GM18951 (cell line): ENCODE measurements around the gene POLR3GL.
A peak's percentile ranks its signal among the peaks of the same experiment; 100 is the strongest.

Experiments
- POLR2A ChIP-seq: IDR thresholded peaks from 4 replicates; pipeline ENCODE4 v1.6.1; 2011; ENCODE audit warnings: mild to moderate bottlenecking; ENCODE audit not compliant: insufficient read length, insufficient read depth; ENCODE audit errors: extremely low read depth
- in situ Hi-C: fragments of 300-500 bp; cut with MboI; formaldehyde crosslinking; loops from one replicate; pipeline ENCODE4 v1.12.0; 2022; ENCODE audit warnings: low sequenced_read_pairs, mixed read lengths, inconsistent platforms; ENCODE audit not compliant: unreplicated experiment

The POLR3GL gene

DNA sequence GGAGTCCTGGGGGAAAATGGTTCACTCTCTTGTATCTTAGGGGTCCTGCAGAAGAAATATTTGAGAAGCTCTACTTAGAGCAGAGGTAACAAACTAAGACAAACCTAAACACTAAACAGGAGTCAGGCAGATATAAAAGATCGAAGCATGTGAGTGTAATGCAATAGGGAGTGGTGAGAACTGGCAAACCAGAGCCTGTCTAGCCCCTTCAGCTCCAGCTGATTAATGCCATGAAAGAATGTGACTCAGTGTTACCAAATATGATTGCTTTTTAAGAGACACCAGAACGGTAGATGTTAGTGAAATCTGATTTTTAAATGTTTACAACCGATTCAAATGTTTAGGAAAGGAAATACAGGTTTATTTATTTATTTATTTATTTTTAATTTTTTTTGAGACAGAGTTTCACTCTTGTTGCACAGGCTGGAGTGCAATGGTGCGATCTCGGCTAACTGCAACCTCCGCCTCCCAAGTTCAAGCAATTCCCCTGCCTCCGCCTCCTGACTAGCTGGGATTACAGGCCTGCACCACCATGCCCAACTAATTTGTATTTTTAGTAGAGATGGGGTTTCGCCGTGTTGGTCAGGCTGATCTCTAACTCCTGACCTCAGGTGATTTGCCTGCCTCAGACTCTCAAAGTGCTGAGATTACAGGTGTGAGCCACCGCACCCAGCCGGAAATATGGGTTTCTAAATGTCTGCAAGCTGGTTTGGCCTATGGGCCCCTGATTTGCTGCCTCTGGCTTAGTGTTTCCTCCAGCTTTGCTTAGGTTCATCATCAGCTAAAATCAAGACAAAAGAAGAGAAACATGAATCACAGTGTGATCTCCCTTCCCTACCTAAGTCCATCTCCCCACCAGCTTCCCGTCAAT is 19.7 kb downstream of the POLR3GL start:
- in situ Hi-C loops = no loop called here
- TF ChIP-seq POLR2A = no peak

DNA sequence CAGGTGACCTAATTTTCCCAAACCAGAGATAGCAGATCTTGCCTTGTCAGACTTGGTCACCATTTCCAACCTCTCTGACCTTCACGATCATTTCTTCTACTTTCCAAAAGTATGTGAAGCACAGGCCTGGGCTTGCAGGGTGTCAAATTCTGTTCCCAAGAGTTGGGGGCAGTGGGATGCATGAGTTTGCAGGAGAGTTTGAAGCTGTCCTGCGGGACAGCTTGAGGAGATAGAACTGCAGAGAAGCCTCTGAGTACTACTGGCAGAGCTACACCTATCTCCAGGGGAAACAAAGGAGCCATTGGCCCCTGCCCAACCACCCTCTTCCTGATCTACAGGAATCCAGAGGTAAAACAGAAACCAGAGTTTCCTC is 20.6 kb downstream of the POLR3GL start:
- in situ Hi-C loops = no loop called here

DNA sequence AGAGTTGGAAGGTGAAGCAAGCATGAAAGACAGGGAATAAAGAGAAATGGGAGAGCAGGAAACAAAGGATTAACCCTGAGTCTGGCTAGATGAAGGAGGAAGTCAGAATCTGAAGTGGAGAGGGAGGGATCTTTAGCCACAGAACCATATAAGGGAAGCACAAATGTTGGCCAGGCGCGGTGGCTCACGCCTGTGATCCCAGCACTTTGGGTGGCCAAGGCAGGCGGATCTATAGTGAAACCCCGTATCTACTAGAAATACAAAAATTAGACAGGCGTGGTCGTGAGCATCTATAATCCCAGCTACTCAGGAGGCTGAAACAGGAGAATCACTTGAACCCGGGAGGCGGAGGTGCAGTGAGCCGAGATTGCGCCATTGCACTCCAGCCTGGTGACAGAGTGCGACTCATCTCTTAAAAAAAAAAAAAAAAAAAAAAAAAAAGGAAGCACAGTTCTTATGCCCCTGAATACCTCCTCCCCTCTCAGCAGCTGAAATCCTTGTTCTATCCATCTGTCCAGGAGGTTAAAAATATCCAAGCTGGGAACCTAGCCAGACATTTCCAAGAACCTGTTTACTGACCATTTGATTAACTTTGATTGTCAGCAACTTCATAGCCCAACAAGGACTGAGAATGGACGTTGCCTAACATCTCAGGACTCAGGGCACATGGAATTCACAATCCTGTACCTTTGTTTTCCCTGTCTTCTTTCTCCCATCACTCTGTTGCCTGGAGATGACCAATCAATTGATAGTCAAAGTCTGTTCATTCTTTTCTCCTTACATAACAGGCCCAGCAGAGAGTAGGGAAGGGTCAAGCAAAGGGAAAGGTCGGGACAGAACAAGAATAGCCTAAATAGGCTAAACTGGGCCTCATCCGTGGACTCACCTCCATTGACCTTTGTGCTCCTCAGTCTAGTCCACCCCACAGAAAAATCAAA is 21.3 kb downstream of the POLR3GL start:
- TF ChIP-seq POLR2A = no peak
- in situ Hi-C loops = no loop called here

More for the DNA sequence above, 20.6 kb downstream of the POLR3GL start:
- no peak for TF ChIP-seq POLR2A

DNA sequence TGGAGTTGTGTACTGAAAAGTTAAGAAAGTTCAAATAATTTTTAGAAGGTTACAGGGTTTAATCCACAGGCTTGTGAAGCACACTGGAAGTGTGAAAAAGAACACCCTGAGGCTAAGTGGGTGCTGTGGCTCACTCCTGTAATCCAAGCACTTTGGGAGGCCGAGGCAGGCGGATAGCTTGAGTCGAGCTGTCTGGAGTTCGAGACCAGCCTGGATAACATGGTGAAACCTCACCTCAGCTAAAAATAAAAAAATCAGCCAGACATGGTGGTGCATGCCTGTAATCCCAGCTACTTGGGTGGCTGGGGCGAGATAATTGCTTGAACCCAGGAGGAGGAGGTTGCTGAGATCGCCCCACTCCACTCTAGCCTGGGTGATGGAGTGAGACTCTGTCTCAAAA is 22.1 kb downstream of the POLR3GL start:
- TF ChIP-seq POLR2A = no peak
- in situ Hi-C loops = no loop called here

DNA sequence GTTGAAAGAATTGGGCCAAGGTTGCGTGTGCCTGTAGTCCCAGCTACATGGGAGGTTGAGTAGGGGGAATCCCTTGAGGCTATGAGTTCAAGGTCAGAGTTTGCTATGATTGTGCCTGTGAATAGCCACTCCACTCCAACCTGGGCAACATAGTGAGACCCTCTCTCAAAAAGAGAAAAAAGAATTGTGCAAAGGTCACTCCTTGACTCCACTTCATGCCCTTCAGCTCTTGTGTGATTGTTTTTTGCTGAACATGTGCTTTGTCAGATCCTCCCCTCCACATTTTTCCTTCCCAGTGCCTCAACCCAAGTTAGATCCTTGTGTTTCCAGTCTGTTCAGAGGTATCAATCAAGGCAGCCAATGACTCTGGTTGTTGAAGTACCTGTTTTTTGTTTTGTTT is 23.4 kb downstream of the POLR3GL start:
- no peak for TF ChIP-seq POLR2A
- in situ Hi-C loops = no loop called here

DNA sequence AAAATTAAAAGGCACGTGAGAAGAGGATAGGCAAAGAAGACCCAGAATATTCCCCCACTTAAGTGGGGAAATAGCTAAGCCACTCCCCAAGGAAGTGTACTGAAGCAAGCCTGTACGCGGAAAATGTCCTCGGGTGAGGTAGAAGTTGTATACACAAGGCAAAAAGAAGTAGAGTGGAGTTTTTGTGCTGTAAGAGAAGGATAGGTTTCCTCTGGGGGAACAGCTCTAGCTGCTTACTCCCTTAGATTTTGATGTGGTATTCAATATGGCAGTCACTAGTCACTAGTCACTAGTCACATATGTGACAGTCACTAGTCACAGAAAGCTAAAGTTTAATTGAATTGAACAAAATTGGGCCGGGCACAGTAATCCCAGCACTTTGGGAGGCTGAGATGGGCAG is 24.3 kb downstream of the POLR3GL start:
- in situ Hi-C loops = no loop called here
- TF ChIP-seq POLR2A = no peak

DNA sequence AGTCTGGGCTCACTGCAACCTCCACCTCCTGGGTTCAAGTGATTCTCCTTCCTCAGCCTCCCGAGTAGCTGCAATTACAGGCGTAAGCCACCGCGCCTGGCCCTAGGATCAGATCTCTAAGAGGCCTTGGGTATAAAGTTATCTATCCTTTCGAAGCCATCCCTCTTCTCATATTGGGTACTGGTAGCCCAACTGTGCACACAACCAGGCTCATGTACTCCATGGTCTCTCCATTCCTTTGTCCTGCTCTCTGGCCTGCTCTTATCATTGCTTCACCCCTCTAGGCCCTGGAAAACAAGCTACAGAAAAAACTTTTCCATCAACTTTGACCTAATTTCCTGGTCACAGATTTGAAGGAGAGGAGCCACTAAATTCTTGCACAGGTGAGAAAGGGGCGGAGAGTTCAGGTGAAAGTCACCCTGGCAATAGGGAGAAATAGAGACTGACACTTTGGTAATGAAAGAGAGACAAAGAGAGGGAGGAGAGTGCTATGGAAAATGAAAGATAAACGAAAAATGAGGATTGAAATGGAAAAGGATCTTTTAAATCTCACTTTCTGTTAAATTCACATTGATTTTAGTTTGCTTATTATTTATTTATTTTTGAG is 25.9 kb downstream of the POLR3GL start:
- no peak for TF ChIP-seq POLR2A
- in situ Hi-C loops = no loop called here

DNA sequence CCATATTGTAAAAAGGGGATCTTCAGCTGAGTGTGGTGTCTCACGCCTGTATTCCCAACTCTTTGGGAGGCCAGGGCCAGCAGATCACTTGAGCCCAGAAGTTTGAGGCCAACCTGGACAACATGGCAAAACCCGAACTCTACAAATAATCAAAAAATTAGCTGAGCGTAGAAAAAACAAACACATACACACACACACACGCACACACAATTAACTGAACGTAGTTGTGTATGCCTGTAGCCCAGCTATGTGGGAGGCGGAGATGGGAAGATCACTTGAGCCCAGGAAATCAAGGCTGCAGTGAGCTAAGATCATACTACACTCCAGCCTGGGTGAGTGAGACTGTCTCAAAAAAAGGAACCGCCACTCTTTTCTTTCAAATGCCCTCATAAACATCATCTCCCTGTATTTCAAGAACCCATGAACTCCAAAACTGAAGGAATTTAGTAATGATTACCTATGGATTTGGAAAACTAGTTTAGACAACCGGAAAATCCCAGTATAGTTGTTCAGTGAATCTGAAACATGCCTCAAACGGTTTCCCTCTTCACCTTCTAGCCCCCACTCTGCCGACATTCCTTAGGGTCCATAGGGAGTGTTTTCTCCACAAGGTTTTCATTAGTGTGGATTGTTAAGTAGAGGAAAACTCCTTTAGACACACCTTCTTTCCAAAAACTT is 27.4 kb downstream of the POLR3GL start:
- in situ Hi-C loops = no loop called here
- TF ChIP-seq POLR2A = peak; percentile 32

DNA sequence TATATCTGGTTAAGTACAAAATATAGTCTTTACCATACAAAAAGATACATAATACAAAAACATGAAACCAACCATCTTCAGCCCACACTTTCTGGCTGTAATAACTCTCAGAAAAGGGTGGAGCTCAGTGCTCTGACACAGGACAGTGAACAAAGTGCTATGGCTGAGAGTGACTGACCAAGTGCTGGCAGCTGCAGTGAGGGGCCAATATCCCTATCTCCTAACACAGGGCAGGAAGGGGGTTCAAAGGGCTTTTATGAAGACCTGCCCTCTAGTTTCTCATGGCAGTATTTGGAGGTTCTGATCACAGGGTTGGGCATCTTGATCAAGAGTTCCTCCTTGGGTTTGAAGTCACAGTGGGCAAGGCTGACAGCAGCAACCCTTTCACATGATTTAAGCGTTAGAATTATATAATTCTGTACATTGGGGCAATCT is 28.0 kb downstream of the POLR3GL start:
- no peak for TF ChIP-seq POLR2A
- in situ Hi-C loops = no loop called here

DNA sequence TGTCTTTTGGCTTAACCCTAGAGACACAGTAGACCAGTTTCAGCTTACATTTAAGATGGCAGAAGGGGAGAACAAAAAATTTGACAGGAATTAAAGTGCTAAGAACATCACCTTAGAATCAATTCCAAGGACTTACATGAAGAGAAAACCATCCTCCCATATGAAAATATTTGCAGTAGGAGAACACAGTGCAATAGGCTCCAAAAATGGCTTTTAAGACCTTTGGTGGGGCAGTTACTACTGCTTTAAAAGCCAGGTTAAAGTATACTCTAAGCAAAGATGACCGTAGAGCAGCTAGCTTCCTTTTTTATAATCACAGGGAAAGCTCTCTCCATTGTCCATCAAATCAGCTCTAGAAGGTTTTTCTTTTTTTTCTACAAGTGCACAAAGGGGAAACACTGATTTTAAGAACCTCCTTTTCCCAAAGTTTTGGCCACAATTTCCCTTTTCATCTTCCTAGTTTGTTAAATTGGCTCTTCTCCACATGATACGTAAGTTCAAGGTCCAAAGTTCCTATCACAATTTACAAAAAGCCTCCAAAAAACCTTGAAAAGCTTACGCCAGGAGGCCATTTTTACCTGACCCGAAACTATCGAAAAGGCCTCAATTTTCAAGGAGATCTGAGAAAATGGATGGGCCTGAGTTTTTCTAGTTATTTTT is 28.6 kb downstream of the POLR3GL start:
- in situ Hi-C loops = no loop called here
- no peak for TF ChIP-seq POLR2A

DNA sequence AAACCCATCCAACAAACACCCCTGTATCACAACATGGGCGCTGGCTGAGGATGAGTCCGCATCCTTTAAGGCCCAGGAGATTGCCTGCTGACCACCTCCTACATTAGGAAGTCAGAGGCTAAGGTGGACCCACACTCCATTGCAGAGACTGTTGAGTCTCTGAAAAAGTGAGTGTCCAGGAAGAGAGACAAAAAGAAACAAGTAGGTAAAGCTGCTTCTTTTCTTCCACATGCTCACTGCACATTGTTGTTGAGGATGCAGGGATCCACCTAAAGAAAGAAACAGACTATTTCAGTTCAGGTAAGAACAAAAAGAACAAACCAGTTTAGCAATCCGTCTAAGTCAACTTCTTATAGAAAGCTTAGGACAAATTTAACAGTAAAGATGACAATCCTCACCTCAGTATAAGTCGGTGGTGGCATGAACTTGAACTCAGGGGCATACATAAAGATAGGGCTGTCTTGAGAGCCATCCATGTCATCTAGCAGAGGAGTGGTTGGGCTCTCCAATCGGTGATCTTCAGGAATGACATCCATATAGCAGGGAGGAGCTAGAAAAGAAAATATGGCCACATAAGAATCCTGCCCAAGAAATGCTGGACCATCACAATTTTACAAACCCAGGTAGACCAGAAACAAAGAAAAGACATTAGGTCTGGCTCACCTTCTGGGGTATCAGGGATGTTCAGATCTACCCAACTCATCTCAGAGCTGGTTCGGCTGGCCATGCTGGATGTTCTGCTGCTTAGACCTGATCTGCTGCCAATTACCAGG is 29.3 kb downstream of the POLR3GL start:
- in situ Hi-C loops = no loop called here
- TF ChIP-seq POLR2A = no peak
